ENCODE measurements around the gene UBE2S. TPM values are rescaled to one million over a fixed set of nuclear protein-coding genes. Genes with fewer than 3 reads are reported as not detected.

UBE2S gene
- total and polyA plus RNA-seq, 12 donors = 8.8 to 57.1 (median 18.8) TPM

DNA sequence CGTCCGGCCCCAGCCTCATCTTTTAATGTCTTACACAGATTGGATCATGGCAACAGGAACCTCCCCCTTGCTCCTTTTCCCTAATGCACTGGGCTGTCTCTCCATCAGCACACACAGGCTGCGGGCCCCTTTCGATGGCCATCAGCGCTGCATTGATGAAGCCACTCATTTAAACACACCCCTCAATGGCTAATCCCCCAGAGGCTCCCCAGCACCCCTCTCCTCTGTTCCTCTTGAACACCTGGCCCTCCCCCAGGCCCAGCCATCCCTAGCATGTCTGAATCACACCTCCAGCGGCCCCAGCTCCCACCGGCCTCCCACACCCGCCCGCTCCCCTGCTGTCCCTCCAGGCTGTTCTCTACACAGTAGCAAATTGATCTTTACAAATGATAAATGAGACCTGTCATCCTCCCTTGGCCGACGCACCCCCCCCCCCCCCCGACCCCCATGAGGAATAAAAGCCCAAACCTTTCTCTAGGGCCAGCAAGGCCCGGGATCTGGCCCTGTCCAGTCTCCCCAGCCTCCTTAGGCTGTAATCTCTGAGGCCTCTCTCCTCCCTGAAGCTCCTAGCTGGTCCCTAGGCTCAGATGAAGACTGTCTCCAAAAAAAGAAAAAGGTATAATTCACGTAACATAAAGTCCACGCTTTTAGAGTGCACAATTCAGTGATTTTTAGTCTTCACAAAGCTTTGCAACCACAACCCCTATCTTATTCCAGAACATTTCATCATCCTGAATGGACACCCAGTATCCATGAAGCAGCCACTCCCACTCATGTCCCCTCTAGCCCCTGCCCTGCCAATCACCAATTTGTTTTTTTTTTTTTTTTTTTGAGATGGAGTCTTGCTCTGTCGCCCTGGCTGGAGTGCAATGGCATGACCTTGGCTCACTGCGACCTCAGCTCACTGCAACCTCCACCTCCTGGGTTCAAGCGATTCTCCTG is 14.5 kb downstream of the UBE2S start:
- WGBS, 4 donors = 61 to 67% (median 64%) methylated on average over 18 of the region's 18 CpGs
- DNase-seq = no peak
- H3K9me3 ChIP-seq (replicated peaks in 1 of 3) = no peaks in the 10 kb centered on the region
- H3K27me3 ChIP-seq = no peaks in the 10 kb centered on the region
- peaks cover under 1 to 16% of the 10 kb centered on the region in 2 donors for H3K4me1 ChIP-seq (replicated peaks in 1 of 2)
- intact Hi-C loops (cut with DNase I) = no loop called here
- H3K36me3 ChIP-seq (replicated peaks in 1 of 2) = peaks cover 0 to 23% of the 10 kb centered on the region in 2 donors
- no peak overlapping the region for H3K27ac ChIP-seq
- TF ChIP-seq CTCF (IDR thresholded peaks at IDR 0.05) = no peak
- no peak for TF ChIP-seq POLR2A (IDR thresholded peaks at IDR 0.05)
- no peak overlapping the region for H3K4me3 ChIP-seq

DNA sequence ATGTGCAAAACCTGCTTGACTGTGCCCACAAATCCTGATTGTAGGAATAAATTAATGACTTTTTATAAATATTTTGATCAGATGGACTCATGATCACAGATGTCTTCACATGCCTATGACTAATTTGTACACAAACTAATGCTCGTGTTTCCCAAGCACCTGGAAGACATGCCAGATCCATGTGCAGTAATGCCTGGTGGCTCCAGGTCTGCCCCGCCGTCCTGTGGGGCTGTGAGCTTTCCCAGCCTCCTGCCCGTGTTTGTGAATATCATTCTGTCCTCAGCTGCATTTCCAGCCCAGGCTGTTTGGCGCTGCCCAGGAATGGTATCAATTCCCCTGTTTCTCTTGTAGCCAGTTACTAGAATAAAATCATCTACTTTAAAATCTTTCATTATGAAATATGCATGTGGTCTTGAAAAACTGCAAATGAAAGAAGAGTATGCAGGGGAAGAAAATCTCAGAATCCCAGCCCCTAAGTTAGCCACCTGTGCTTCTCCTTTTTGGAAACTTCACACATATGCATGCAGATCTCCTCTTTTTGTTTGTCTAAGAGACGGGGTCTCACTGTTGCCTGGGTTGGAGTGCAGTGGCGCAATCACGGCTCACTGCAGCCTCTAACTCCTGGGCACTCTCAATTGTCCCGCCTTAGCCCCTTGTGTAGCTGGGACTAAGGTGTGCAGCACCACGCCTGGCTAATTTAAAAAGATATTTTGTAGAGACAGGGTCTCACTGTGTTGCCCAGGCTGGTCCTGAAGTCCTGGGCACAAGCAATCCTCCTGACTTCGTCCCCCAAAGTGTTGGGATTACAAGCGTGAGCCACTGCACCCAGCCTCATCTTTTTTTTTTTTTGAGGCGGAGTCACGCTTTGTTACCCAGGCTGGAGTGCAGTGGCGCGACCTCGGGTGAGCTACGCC is 15.6 kb downstream of the UBE2S start:
- H3K27ac ChIP-seq = no peak overlapping the region
- H3K27me3 ChIP-seq = no peaks in the 10 kb centered on the region
- no peak for DNase-seq
- H3K4me1 ChIP-seq (replicated peaks in 1 of 2) = peaks cover 11 to 27% of the 10 kb centered on the region in 2 donors
- intact Hi-C loops (cut with DNase I) = no loop called here
- H3K36me3 ChIP-seq (replicated peaks in 1 of 2) = peaks cover 0 to 34% of the 10 kb centered on the region in 2 donors
- no peak overlapping the region for H3K4me3 ChIP-seq
- TF ChIP-seq POLR2A (IDR thresholded peaks at IDR 0.05) (no peak), CTCF (IDR thresholded peaks at IDR 0.05) (no peak)
- 79 to 89% (median 84%) methylated on average over 16 to 18 of the region's 18 CpGs for WGBS, 4 donors
- no peaks in the 10 kb centered on the region for H3K9me3 ChIP-seq (replicated peaks in 1 of 3)

GRCh38 chr19:55391191-55391670 is 16.4 kb downstream of the UBE2S start:
- H3K36me3 ChIP-seq (replicated peaks in 1 of 2) = peaks cover 0 to 35% of the 10 kb centered on the region in 2 donors
- H3K9me3 ChIP-seq (replicated peaks in 1 of 3) = no peaks in the 10 kb centered on the region
- no peak for DNase-seq
- H3K4me3 ChIP-seq = no peak overlapping the region
- no peaks in the 10 kb centered on the region for H3K27me3 ChIP-seq
- H3K4me1 ChIP-seq (replicated peaks in 1 of 2) = peaks cover 18 to 30% of the 10 kb centered on the region in 2 donors
- WGBS, 4 donors = 76 to 84% (median 80%) methylated on average over 9 to 12 of the region's 12 CpGs
- no peak overlapping the region for H3K27ac ChIP-seq
- TF ChIP-seq CTCF (IDR thresholded peaks at IDR 0.05) (no peak), POLR2A (IDR thresholded peaks at IDR 0.05) (no peak)
- intact Hi-C loops (cut with DNase I) = no loop called here

- H3K9me3 ChIP-seq (replicated peaks in 1 of 3) = no peaks in the 10 kb centered on the region
- intact Hi-C loops (cut with DNase I) = no loop called here
- DNase-seq = no peak
- TF ChIP-seq CTCF (IDR thresholded peaks at IDR 0.05) = no peak
- TF ChIP-seq POLR2A (IDR thresholded peaks at IDR 0.05) = no peak
- H3K36me3 ChIP-seq (replicated peaks in 1 of 2) = peaks cover 0 to 35% of the 10 kb centered on the region in 2 donors
- H3K4me1 ChIP-seq (replicated peaks in 1 of 2) = peaks cover 18 to 30% of the 10 kb centered on the region in 2 donors
- H3K4me3 ChIP-seq = no peak overlapping the region
- H3K27me3 ChIP-seq = no peaks in the 10 kb centered on the region
- H3K27ac ChIP-seq = peak overlapping the region in 1 of 5 donors; percentile 8
- WGBS, 4 donors = 75 to 87% (median 75%) methylated on average over 4 to 7 of the region's 7 CpGs
Measured at GRCh38 chr19:55390461-55390880, 17.1 kb downstream of the UBE2S start.
